HL-60/S4 (cell line): Measurements from ENCODE around the gene SKIC2.

ENCODE experiments used
- in situ Hi-C: fragments of 300-500 bp; cut with MboI; formaldehyde crosslinking; loops from 2 replicates; pipeline ENCODE4 v1.14.3; 2022; ENCODE audit warnings: low sequenced_read_pairs

SKIC2 gene

GRCh38 chr6:31945154-31945506, 13.8 kb upstream of the SKIC2 start:
- in situ Hi-C loops: no loop called here

DNA sequence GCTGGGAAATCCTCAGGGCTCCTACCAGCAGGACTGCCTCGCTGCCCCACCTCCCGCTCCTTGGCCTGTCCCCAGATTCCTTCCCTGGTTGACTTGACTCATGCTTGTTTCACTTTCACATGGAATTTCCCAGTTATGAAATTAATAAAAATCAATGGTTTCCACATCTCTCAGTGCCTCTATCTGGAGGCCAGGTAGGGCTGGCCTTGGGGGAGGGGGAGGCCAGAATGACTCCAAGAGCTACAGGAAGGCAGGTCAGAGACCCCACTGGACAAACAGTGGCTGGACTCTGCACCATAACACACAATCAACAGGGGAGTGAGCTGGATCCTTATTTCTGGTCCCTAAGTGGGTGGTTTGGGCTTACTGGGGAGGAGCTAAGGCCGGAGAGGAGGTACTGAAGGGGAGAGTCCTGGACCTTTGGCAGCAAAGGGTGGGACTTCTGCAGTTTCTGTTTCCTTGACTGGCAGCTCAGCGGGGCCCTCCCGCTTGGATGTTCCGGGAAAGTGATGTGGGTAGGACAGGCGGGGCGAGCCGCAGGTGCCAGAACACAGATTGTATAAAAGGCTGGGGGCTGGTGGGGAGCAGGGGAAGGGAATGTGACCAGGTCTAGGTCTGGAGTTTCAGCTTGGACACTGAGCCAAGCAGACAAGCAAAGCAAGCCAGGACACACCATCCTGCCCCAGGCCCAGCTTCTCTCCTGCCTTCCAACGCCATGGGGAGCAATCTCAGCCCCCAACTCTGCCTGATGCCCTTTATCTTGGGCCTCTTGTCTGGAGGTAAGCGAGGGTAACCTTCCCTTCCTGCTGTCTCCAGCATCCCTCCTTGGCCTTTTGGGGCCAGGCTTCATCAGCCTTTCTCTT, 13.2 kb upstream of the SKIC2 start, which contains the start of gene CFB:
Gene CFB, plus strand, starts transcription at position 589 of the 863 bp plus-strand sequence. Its CDS starts 127 bp downstream, at position 716.
- in situ Hi-C loops: no loop called here

GRCh38 chr6:31946370-31946885, 12.5 kb upstream of the SKIC2 start:
- in situ Hi-C loops: no loop called here

GRCh38 chr6:31947070-31947675, 11.8 kb upstream of the SKIC2 start:
- in situ Hi-C loops: no loop called here

DNA sequence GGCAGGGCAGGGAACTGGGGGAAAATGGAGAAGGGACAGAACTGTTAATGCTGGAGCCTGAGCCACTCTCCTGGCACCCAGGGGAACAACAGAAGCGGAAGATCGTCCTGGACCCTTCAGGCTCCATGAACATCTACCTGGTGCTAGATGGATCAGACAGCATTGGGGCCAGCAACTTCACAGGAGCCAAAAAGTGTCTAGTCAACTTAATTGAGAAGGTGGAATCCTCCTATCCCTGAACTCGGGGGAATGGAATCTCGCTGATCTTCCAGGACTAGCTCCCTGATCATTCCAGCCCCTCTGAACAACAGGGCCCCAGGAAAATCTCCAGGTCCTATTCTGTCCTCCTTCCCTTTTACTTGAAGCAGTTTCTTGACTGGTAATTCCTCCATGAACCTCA, 11.1 kb upstream of the SKIC2 start:
- in situ Hi-C loops: no loop called here

GRCh38 chr6:31948306-31948705, 10.7 kb upstream of the SKIC2 start:
- in situ Hi-C loops: no loop called here

DNA sequence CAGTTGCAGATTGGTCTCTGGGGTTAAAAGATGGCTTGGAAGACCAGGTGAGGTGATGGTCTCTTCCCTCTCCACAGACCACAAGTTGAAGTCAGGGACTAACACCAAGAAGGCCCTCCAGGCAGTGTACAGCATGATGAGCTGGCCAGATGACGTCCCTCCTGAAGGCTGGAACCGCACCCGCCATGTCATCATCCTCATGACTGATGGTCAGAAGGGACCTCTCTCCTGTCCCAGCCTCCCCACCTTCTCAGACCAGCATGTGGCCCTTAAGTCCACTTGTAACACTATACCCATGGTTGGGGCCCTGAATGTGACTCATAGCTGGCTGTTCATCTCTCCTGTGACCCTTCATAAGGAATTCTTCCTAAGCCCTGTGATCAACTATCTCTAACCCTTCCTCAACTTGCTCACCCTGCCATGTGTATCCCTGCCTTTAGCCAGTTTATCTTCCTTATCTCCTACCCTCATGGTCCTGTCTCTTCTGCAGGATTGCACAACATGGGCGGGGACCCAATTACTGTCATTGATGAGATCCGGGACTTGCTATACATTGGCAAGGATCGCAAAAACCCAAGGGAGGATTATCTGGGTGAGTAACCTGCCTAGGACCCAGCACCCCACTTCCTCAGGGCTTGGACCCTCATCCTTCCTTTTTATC, 10.1 kb upstream of the SKIC2 start:
- in situ Hi-C loops: no loop called here

GRCh38 chr6:31949926-31950548, 8.9 kb upstream of the SKIC2 start:
- in situ Hi-C loops: no loop called here

DNA sequence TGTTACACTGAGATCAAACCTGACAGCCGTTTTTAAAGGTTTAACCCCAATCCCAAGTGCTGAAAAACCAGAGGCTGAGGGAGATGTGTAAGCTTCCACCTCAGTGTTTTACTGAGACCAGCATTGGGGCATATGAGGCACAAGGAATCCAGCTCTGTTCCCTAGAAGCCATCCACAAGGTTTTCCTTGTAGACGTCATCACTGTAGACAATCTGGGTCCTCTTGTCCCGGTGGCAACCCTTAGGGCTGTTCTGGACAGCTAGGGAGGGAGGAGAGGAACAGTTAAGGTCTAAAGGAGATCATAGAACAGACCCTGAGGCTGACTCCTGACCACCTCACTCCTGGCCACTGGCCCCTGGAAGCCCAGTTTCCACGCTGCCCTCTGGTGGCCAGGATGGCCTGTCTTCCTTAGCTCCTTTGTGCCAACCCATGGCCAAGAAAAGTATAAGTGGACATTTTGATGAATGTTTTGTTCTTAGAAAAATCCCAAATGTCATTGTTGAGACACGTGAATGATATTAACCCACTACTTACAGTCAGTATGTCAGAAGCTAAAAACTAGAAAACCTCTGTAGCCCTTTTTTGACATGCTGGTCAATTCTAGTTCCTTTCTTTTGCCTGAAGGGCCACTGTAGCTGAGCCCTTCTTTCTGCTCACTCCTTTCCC, 6.7 kb upstream of the SKIC2 start:
- in situ Hi-C loops: no loop called here

DNA sequence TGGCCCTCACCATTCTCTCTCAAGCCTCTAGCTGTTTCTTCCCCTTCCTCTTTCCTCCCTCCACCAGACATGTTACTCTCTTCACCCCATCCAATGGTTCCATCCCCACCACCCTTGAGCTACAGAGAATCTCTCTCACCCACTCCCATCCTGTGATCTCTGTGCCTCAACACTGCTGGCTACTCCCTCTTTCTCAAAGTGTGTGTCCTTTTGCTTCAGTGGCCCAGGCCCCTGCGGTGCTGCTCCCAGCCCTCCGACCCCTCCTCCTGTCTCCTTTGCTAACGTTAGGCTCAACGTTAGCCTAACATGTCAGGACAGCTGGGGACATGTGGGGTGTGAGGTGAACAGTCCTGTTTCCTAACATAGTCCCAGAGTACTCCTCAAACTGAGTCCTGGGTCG, 6.1 kb upstream of the SKIC2 start:
- in situ Hi-C loops: no loop called here

GRCh38 chr6:31954511-31954910, 4.5 kb upstream of the SKIC2 start:
- in situ Hi-C loops: no loop called here

DNA sequence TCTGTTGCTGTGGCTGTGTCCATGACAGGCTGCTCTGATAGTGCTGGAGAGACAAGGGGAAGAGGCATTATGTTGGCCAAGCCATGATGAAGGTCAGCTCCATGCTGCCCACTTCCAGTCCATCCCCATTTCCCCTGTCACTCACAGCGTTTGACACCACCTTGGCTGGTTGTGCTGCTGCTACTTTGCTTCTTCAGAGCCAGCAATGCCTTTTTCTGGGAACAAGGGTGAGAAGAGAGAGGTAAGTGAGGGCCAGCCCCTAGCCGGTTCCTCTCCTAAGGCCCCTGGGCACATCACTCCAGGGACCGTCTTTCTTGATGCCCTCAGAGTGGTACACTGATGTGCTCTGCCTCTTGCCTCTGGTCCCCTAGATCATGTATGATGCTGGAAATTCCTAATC, 2.2 kb upstream of the SKIC2 start:
- in situ Hi-C loops: no loop called here

DNA sequence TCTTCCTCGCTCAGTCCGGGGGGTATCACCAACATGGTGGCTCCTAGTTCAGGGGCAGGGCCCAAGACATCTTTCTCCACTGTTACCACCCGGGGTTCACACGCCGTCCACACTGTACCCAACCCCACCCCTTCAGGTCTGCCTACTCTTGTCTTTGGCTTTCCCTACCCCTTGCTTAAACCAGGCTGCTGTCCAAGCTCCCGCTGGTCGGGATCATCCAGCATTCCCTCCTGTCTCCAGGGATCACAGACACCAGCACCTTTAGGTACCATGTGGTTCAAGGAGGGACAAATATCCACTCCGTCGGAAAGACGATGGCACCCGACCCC, 599 bp upstream of the SKIC2 start:
- in situ Hi-C loops: no loop called here

- in situ Hi-C loops: no loop called here
Measured at GRCh38 chr6:31961616-31962015, 2.6 kb downstream of the SKIC2 start.

DNA sequence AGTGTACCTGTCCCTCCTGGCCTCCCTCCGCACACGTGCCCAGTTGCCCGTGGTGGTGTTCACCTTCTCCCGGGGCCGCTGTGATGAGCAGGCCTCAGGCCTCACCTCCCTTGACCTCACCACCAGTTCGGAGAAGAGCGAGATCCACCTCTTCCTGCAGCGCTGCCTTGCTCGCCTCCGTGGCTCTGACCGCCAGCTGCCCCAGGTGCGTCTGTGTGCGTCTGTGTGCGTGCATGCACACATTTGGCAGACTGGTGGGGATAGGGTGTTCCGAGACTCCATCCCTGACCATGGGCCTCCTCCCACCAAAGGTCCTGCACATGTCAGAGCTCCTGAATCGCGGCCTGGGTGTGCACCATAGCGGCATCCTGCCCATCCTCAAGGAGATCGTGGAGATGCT, 4.9 kb downstream of the SKIC2 start:
- in situ Hi-C loops: no loop called here

GRCh38 chr6:31965700-31966099, 6.7 kb downstream of the SKIC2 start:
- in situ Hi-C loops: no loop called here

GRCh38 chr6:31966506-31966905, 7.5 kb downstream of the SKIC2 start:
- in situ Hi-C loops: no loop called here

- in situ Hi-C loops: no loop called here
Measured at GRCh38 chr6:31966997-31967925, 8.3 kb downstream of the SKIC2 start.

DNA sequence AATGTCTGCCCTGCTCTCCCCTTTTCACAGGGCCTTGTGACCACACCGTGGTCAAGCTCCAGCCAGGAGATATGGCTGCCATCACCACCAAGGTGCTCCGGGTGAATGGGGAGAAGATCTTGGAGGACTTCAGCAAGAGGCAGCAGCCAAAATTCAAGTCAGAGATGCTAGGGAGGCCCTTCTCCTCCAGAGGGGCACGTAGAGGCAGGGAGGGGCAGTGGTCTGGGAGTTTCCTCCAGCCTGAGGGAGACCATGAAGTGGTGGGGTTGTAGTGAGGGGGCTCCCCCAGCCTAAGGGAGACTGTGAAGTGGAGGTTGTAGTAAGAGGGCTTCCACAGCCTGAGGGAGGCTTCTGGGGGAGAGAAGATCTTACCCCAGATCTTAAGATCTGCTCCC, 8.9 kb downstream of the SKIC2 start:
- in situ Hi-C loops: no loop called here

- in situ Hi-C loops: no loop called here
Measured at GRCh38 chr6:31968326-31968725, 9.4 kb downstream of the SKIC2 start.
